H9 (cell line): ENCODE data around the gene RPP25. TPM values are rescaled to one million over a fixed set of nuclear protein-coding genes. Genes with fewer than 3 reads are reported as not detected.

Experiments used
- DNase-seq: peaks from one replicate; pipeline ENCODE4 v3.0.0-alpha.2; 2017
- H2AFZ ChIP-seq: one replicate; pipeline ENCODE4 v1.6.1; 2013; ENCODE audit warnings: mild to moderate bottlenecking, low read length, control low read depth, moderate library complexity
- H2AK5ac ChIP-seq: 2 replicates; pipeline ENCODE4 v1.6.1; 2013; ENCODE audit warnings: low read length, control low read depth, mixed read lengths; ENCODE audit not compliant: insufficient read length
- H2BK120ac ChIP-seq: one replicate; pipeline ENCODE4 v1.6.1; 2013; ENCODE audit warnings: low read depth, mild to moderate bottlenecking, low read length, control low read depth, inconsistent platforms; ENCODE audit not compliant: poor library complexity, severe bottlenecking
- H2BK12ac ChIP-seq: 2 replicates; pipeline ENCODE4 v1.6.1; 2013; ENCODE audit warnings: low read length, control low read depth, mixed read lengths, low read depth; ENCODE audit not compliant: insufficient read length
- H2BK15ac ChIP-seq: 2 replicates; pipeline ENCODE4 v1.6.1; 2013; ENCODE audit warnings: low read depth, low read length, control low read depth
- H2BK20ac ChIP-seq: one replicate; pipeline ENCODE4 v1.6.1; 2013; ENCODE audit warnings: low read depth, mild to moderate bottlenecking, low read length, control low read depth, inconsistent platforms; ENCODE audit not compliant: poor library complexity, severe bottlenecking
- H2BK5ac ChIP-seq: 2 replicates; pipeline ENCODE4 v1.6.1; 2013; ENCODE audit warnings: low read length, control low read depth, mixed read lengths; ENCODE audit not compliant: insufficient read length
- H3K14ac ChIP-seq: 2 replicates; pipeline ENCODE4 v1.6.1; 2013; ENCODE audit warnings: low read length, control low read depth; ENCODE audit not compliant: insufficient read depth
- H3K18ac ChIP-seq: 2 replicates; pipeline ENCODE4 v1.6.1; 2013; ENCODE audit warnings: low read depth, mild to moderate bottlenecking, mixed read lengths, low read length, control low read depth; ENCODE audit not compliant: insufficient read length
- H3K23ac ChIP-seq: 2 replicates; pipeline ENCODE4 v1.6.1; 2013; ENCODE audit warnings: low read length, control low read depth, mixed read lengths, low read depth; ENCODE audit not compliant: insufficient read length
- H3K23me2 ChIP-seq: 2 replicates; pipeline ENCODE4 v1.6.1; 2013; ENCODE audit warnings: low read depth, mild to moderate bottlenecking, mixed read lengths, low read length, control low read depth; ENCODE audit not compliant: insufficient read length, poor library complexity, severe bottlenecking
- H3K27ac ChIP-seq: 2 replicates; pipeline ENCODE4 v1.5.1; 2013; ENCODE audit warnings: low read length, control low read depth, mixed read lengths, low read depth; ENCODE audit not compliant: insufficient read length
- H3K27me3 ChIP-seq: 2 replicates; pipeline ENCODE4 v1.6.1; 2013; ENCODE audit warnings: low read length, control low read depth, inconsistent platforms; ENCODE audit not compliant: insufficient read depth
- H3K4ac ChIP-seq: 2 replicates; pipeline ENCODE4 v1.6.1; 2013; ENCODE audit warnings: low read depth, mild to moderate bottlenecking, control low read depth, inconsistent platforms, low read length, moderate library complexity
- H3K4me1 ChIP-seq: 2 replicates; pipeline ENCODE4 v1.6.1; 2013; ENCODE audit warnings: low read length, control low read depth, inconsistent platforms; ENCODE audit not compliant: insufficient read depth
- H3K4me2 ChIP-seq: 2 replicates; pipeline ENCODE4 v1.6.1; 2013; ENCODE audit warnings: low read length, control low read depth, mixed read lengths; ENCODE audit not compliant: insufficient read length, insufficient read depth
- H3K56ac ChIP-seq: 2 replicates; pipeline ENCODE4 v1.6.1; 2013; ENCODE audit warnings: low read depth, mild to moderate bottlenecking, mixed read lengths, low read length, control low read depth; ENCODE audit not compliant: insufficient read length
- H3K79me1 ChIP-seq: 2 replicates; pipeline ENCODE4 v1.6.1; 2013; ENCODE audit warnings: low read depth, mild to moderate bottlenecking, moderate library complexity, low read length, control low read depth, inconsistent platforms; ENCODE audit not compliant: insufficient read depth, poor library complexity, severe bottlenecking
- H3K79me2 ChIP-seq: 2 replicates; pipeline ENCODE4 v1.6.1; 2013; ENCODE audit warnings: low read length, control low read depth, inconsistent platforms; ENCODE audit not compliant: insufficient read depth
- H3K9ac ChIP-seq: 2 replicates; pipeline ENCODE4 v1.6.1; 2013; ENCODE audit warnings: low read length, control low read depth, mixed read lengths; ENCODE audit not compliant: insufficient read length; ENCODE audit errors: extremely low read depth
- H3K9me3 ChIP-seq: one replicate; pipeline ENCODE4 v1.6.1; 2013; ENCODE audit warnings: low read depth, low read length, inconsistent platforms; ENCODE audit not compliant: control insufficient read depth
- H3T11ph ChIP-seq: one replicate; pipeline ENCODE4 v1.6.1; 2013; ENCODE audit warnings: mild to moderate bottlenecking, low read length, control low read depth, inconsistent platforms
- H4K20me1 ChIP-seq: one replicate; pipeline ENCODE4 v1.6.1; 2013; ENCODE audit not compliant: control insufficient read depth, insufficient read length, insufficient read depth
- H4K5ac ChIP-seq: 2 replicates; pipeline ENCODE4 v1.6.1; 2013; ENCODE audit warnings: low read depth, mild to moderate bottlenecking, mixed read lengths, low read length, control low read depth; ENCODE audit not compliant: insufficient read length
- H4K8ac ChIP-seq: replicated peaks from 2 replicates; pipeline ENCODE4 v1.6.1; 2013; ENCODE audit warnings: low read length, control low read depth, mixed read lengths, low read depth; ENCODE audit not compliant: insufficient read length
- H4K91ac ChIP-seq: 2 replicates; pipeline ENCODE4 v1.6.1; 2013; ENCODE audit warnings: low read depth, mild to moderate bottlenecking, moderate library complexity, mixed read lengths, low read length, control low read depth; ENCODE audit not compliant: insufficient read length
- H3K27ac Mint-ChIP-seq, 3 experiments: 2 replicates in 2 of 3; 3 replicates in 1 of 3; pipeline ENCODE4 v1.8.0; 2020 to 2021; ENCODE audit warnings: mixed read lengths in 3 of 3, mild to moderate bottlenecking in 1 of 3, moderate library complexity in 1 of 3
- H3K27me3 Mint-ChIP-seq: 2 replicates; pipeline ENCODE4 v1.8.0; 2021; ENCODE audit warnings: low read depth, mild to moderate bottlenecking, moderate library complexity, mixed read lengths
- H3K36me3 Mint-ChIP-seq, 3 experiments: 2 replicates in 2 of 3; 3 replicates in 1 of 3; pipeline ENCODE4 v1.8.0; 2020 to 2021; ENCODE audit warnings: low read depth in 3 of 3, mixed read lengths in 3 of 3; ENCODE audit not compliant: insufficient read depth in 1 of 3
- H3K4me1 Mint-ChIP-seq, 2 experiments: 2 replicates each; pipeline ENCODE4 v1.8.0; 2020; ENCODE audit warnings: mixed read lengths in 2 of 2
- H3K4me3 Mint-ChIP-seq, 2 experiments: 2 replicates in 1 of 2; 3 replicates in 1 of 2; pipeline ENCODE4 v1.8.0; 2020 to 2021; ENCODE audit warnings: mild to moderate bottlenecking in 2 of 2, mixed read lengths in 2 of 2, moderate library complexity in 1 of 2
- H3K9me3 Mint-ChIP-seq, 2 experiments: 2 replicates in 1 of 2; 3 replicates in 1 of 2; pipeline ENCODE4 v1.8.0; 2020; ENCODE audit warnings: mild to moderate bottlenecking in 2 of 2, mixed read lengths in 2 of 2, moderate library complexity in 1 of 2
- CTCF ChIP-seq: fragments of 200-600 bp; sonication (generic); conservative IDR thresholded peaks from 3 replicates; pipeline ENCODE4 v1.8.0; 2021; ENCODE audit warnings: antibody characterized with exemption, mild to moderate bottlenecking
- WGBS: extraction: QIAGEN DNeasy Blood & Tissue Kit; methylation state at CpG from one replicate; pipeline ENCODE4 v1.1.7; 2013; ENCODE audit warnings: missing lambda C conversion rate, low lambda C conversion rate, mixed read lengths; ENCODE audit not compliant: insufficient read length; ENCODE audit errors: extremely low coverage; 5-methylcytosine and 5-hydroxymethylcytosine counted together
- total RNA-seq: library from RNA; stranded (reverse); gene quantifications from 2 replicates; pipeline ENCODE4 v1.2.1, GENCODE V29; 2021

The RPP25 gene
- total RNA-seq, 1 experiment from 2014 or later = 12.6 TPM

GRCh38 chr15:74995779-74996765 is 39.5 kb upstream of the RPP25 start:
- no peaks in the 10 kb centered on the region for H3K27me3 ChIP-seq
- no peak overlapping the region for H2BK12ac ChIP-seq
- H3K9ac ChIP-seq = peak overlapping the region; percentile 76
- no peaks in the 10 kb centered on the region for H3K9me3 ChIP-seq
- peaks cover 2% of the 10 kb centered on the region for H3K79me1 ChIP-seq
- no peak overlapping the region for H2BK5ac ChIP-seq
- H3K9me3 Mint-ChIP-seq = peaks cover 2 to 4% of the 10 kb centered on the region in 2 experiments; a peak in 3 of 5 replicates
- H2BK15ac ChIP-seq = no peak overlapping the region
- peak overlapping the region in 1 of 3 experiments; percentile 1; a peak in 4 of 7 replicates for H3K27ac Mint-ChIP-seq
- peaks cover 8 to 18% (median 14%) of the 10 kb centered on the region in 3 experiments; a peak in 6 of 7 replicates for H3K36me3 Mint-ChIP-seq
- H4K91ac ChIP-seq = no peak overlapping the region
- no CpG with 5 or more reads among the region's 42 CpGs for WGBS
- no peak overlapping the region for H2AK5ac ChIP-seq
- no peaks in the 10 kb centered on the region for H3K4me1 ChIP-seq
- peak overlapping the region; percentile 76 for H3K18ac ChIP-seq
- H3T11ph ChIP-seq = no peak overlapping the region
- TF ChIP-seq CTCF = 0 out of 3 replicates have a peak, but pooled peaks have one; percentile 24
- H2BK20ac ChIP-seq = no peak overlapping the region
- H2BK120ac ChIP-seq = no peak overlapping the region
- no peaks in the 10 kb centered on the region for H4K20me1 ChIP-seq
- H4K5ac ChIP-seq = no peak overlapping the region
- DNase-seq = peak; percentile 63
- H2AFZ ChIP-seq = no peak overlapping the region
- no peak overlapping the region for H3K23ac ChIP-seq
- H3K27ac ChIP-seq = no peak overlapping the region
- H3K14ac ChIP-seq = peak overlapping the region; percentile 80; the same call in 1 of the 2 replicates
- H3K56ac ChIP-seq = no peak overlapping the region
- no peaks in the 10 kb centered on the region for H3K79me2 ChIP-seq
- peak overlapping the region; percentile 84 to 92 for H3K4me3 Mint-ChIP-seq
- no peak overlapping the region for H3K4ac ChIP-seq
- peaks cover 8% of the 10 kb centered on the region for H3K23me2 ChIP-seq
- no peak overlapping the region for H4K8ac ChIP-seq
- H3K27me3 Mint-ChIP-seq = peaks cover 25% of the 10 kb centered on the region
- H3K4me2 ChIP-seq = peak overlapping the region; percentile 82
- H3K4me1 Mint-ChIP-seq = peaks cover 13 to 19% of the 10 kb centered on the region in 2 experiments
